OCI-LY1 (cell line): ENCODE data around the gene PTPRN2.

ENCODE experiments used
- CTCF ChIP-seq: fragments of 200-600 bp; sonication (generic), shearing (Covaris generic); IDR thresholded peaks from 2 replicates; pipeline ENCODE4 v1.5.1; 2017; ENCODE audit warnings: mild to moderate bottlenecking, antibody characterized with exemption, low read length, moderate library complexity, mixed read lengths
- EZH2 ChIP-seq: fragments of 200-600 bp; sonication (generic), shearing (Covaris generic); IDR thresholded peaks from 2 replicates; pipeline ENCODE4 v1.8.0; 2017; ENCODE audit warnings: borderline replicate concordance, mixed run types, mild to moderate bottlenecking, antibody characterized with exemption, low read length, moderate library complexity, mixed read lengths

GRCh38 chr7:157499121-157499834, 1088.3 kb downstream of the PTPRN2 start:
- TF ChIP-seq CTCF, result no peak
- TF ChIP-seq EZH2, result no peak
